GM23248 (cell line): ENCODE results near the gene COG5.

Source experiments
- EZH2 ChIP-seq: fragments of 200-600 bp; sonication (generic); IDR thresholded peaks from 2 replicates; pipeline ENCODE4 v1.6.1; 2018; ENCODE audit warnings: antibody characterized with exemption, mild to moderate bottlenecking; ENCODE audit not compliant: insufficient read depth, poor library complexity, severe bottlenecking
- EZH2phosphoT487 ChIP-seq: fragments of 200-600 bp; sonication (generic); IDR thresholded peaks from 2 replicates; pipeline ENCODE4 v1.6.1; 2018; ENCODE audit warnings: antibody characterized with exemption, moderate library complexity, mild to moderate bottlenecking, low read depth; ENCODE audit not compliant: insufficient read depth

- TF ChIP-seq EZH2 (no peak), EZH2phosphoT487 (no peak)
Observed at GRCh38 chr7:107233174-107233573, 330.5 kb downstream of the COG5 start.
